Raji (cell line): Measurements from ENCODE around the gene AARSD1.

ENCODE experiments used
- POLR2A ChIP-seq: IDR thresholded peaks from 2 replicates; pipeline ENCODE4 v1.6.1; 2011; ENCODE audit warnings: low read depth, low read length, control low read depth; ENCODE audit not compliant: insufficient read depth

The AARSD1 gene

GRCh38 chr17:42985225-42985624 lies 21.0 kb upstream of the AARSD1 start:
- no peak for TF ChIP-seq POLR2A

GRCh38 chr17:42982266-42982665 lies 18.0 kb upstream of the AARSD1 start:
- TF ChIP-seq POLR2A, result no peak

DNA sequence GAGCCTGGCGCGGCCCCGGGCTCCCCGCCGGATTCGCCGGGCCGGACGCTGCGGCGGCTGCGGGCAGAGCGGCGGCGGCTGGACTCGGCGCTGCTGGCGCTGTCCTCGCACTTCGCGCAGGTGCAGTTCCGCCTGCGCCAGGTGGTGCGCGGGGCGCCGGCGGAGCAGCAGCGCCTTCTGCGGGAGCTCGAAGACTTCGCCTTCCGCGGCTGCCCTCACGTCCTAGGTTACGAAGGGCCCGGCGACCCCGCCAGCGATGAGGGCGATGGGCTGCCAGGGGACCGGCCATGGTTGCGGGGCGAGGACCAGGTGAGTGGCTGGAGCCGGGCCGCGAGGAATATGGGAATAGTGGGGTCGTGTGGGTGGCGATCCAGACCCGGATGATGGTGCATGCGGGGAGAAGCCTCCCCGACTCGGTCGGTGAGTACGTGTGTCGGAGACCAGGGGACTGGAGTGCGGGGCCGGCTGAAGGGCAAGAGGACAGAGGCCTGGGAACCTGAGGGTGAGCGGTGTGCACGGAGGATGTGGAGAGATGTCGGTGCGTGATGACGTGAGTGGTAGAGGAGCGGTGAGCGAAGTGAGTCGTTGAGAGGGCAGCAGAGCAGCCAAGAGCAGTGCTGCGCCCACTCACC lies 16.6 kb upstream of the AARSD1 start:
- no peak for TF ChIP-seq POLR2A

GRCh38 chr17:42980274-42980765 lies 16.1 kb upstream of the AARSD1 start, which contains the start of gene RUNDC1:
TSS of gene RUNDC1 (plus strand) at chr17:42980565. CDS start at chr17:42980577, 12 bp downstream.
- TF ChIP-seq POLR2A, result peak; percentile 69

DNA sequence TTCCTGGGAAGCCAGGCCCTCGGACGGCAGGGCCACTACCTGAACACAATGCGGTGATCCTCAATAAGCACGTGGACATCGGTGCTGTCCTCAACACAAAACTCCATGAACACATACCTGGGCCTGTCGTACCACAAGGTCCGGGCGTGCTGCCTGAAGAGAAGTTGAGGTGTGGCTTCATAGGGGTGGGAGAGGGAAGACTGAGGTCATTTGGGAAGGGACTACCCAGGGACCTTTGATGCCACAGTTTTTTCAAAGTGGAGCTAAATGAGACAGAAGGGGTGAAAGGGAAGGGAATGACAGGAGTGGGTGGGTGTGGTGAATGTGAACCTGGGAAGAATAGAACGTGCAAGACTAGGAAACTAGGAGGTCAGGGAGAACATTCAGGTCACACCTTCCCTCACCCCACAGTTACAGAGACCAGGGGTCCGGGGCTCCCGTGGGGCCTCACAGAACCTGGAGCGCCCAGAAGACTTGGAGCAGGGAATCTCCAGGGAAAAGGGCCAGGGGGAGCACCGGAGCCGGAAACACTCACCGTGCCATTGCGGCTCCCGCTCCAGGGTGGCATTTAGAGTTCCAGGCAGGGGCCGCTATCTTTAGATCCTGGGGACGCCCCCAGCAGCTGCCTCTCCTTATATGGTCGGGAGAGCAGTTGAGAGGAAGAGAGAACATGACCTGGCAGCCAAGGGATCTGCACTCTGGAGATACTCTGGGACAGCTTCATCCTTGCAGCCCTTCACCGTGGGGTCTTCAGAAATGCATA lies 15.4 kb upstream of the AARSD1 start, which contains the start of gene PTGES3L:
Gene PTGES3L (minus strand): TSS at position 570 of the 763 bp plus-strand sequence. CDS start 27 bp downstream, at position 543.
- TF ChIP-seq POLR2A, result no peak

DNA sequence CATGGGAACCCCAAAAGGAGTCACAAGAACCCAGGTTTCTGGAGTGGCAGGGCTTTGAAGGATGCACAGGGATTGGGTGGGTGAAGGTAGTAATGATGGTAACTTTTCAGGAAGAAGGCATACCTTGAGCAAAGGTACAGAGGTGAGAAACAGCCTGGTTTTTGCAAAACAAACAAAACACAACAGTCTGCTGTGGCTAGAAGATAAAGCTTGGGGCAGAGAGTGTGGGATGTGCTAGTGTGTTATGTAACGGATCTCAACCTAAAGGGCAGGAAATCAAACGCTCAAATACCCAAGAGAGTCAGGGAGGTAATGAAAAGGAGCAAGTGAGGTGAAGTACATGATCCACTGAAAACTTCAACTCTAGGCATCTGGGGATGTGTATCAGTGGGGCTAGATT lies 11.0 kb upstream of the AARSD1 start:
- no peak for TF ChIP-seq POLR2A

DNA sequence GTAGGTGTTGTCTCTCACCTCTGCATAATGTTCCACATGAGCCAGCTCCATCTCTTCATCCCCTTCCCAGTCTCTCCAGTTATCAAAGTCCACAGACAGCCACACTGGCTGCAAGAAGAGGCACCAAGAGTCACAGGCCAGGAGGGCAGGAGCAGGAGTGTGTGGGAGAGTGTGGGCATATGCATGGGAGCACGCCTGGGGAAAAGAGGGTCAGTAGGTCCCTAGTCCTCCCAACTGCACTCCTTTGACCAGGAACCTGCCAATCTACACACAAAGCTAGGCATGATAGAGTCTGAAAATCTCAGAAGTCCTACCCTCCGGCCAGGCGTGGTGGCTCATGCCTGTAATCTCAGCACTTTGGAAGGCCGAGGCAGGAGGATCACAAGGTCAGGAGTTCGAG lies 7.3 kb upstream of the AARSD1 start:
- TF ChIP-seq POLR2A, result no peak

DNA sequence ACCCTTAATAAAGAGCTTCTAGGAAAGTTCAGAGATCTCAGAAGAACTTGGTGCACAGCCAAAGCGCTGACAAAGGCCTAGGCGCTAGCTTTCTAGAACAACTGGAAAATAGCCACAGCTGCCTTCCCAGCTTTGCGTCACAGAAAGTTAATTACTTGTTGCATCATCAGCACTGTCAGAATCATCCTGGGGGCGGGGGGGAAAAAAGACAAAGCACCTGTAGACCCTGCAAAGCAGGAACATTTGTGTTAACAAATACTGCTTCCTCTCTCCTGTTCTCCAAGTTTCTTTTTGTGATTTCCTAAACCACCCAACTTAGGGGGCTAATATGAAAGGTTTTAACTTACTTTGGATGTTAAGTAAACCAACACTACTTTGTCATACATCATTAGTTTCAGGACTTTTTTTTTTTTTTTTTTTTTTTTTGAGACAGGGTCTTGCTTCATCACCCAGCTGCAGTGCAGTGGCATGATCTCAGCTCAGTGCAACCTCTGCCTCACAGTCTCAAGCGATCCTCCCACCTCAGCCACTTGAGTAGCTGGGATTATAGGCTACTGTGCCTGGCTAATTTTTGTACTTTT lies 4.8 kb upstream of the AARSD1 start:
- TF ChIP-seq POLR2A, result no peak

DNA sequence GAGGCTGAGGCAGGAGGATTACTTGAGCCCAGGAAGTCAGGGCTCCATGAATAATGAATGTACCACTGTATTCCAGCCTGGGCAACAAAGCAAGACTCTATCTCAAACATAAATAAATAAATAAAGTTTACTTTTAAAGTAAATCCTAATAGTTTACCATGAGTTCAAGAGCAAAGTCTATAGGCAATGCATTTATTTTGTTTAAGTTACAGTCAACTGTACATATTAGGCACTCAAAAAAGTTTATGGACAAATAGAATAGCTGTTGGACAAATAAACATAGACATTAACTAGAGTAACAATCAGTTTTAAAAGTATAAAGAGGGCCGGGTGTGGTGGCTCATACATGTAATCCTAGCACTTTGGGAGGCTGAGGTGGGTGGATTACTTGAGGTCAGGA lies 3.7 kb upstream of the AARSD1 start:
- no peak for TF ChIP-seq POLR2A

DNA sequence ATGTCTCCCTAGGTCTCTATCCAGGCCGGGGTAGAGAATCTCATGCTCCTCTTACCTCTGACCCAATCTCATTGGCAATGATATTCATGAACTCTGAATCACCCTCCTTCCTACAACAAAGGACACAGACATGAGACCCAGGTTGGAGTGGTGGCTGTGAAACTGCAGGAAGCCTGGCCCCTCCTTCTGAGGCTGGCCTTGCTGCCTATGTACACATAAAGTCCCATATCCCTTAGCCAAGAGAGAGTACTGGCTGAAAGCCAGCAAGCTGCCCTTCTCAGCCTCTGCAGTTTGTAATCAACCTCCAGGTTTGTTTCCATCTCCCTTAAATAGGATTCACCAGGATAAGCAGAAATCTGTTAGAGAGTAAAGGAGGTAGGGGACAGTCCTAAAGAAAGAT lies 10.6 kb downstream of the AARSD1 start:
- no peak for TF ChIP-seq POLR2A

DNA sequence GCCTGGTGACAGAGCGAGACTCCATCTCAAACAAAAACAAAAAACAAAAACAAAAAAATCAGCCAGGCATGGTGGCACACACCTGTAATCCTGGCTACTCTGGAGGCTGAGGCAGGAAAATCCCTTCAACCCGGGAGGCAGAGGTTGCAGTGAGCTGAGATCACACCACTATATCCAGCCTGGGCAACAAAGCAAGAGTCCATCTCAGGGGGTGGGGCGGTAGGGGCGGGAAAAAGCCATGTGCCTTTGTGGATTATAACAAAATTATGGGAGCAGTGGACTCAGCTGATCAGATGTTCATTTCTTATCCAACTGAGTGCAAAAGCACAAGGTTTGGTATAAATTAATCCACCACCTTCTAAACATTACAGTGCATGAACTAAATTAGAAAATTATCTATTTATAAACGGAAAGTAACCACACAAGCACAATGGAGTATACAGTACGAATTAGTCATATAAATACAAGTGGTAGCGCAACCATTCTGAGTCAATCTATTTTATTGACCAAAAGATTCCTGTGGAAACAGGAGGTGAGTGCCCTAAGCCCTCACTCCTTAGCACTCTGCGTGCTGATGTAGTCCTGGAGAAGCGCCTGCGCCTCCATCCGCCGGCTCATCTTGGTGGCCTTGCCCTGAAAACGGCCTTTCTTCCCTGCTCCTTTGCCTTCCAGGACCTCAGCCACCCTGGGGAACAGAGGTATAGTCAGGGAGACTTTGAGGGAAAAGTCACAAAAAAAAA lies 14.0 kb downstream of the AARSD1 start:
- TF ChIP-seq POLR2A, result no peak

DNA sequence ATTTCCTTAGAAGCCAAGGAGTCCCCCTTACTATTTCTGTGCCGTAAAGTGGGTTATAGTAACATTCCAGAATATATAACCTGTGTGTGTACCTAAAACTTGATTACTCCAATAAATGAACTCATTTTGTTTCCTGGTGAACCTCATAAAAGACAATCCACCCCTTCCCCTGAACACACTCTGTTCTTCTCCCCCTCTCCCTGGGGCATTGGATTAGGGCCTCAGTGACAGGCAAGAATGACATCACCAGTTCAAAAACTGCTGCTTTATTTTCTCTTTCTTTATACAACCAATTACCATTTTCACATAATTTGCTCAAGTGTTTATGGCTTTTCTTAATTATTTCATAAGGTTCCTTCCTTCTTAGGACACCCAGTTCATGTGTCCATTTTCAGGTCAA lies 17.4 kb downstream of the AARSD1 start:
- no peak for TF ChIP-seq POLR2A

GRCh38 chr17:42944211-42944610 lies 20.0 kb downstream of the AARSD1 start:
- TF ChIP-seq POLR2A, result no peak

- TF ChIP-seq POLR2A, result no peak
Measured at GRCh38 chr17:42937712-42938596, 26.3 kb downstream of the AARSD1 start.
